GM12875 (cell line): ENCODE measurements around the gene UBD.

Experiments
- H3K4me3 ChIP-seq: one replicate; pipeline ENCODE4 v1.5.1; 2011; ENCODE audit warnings: low read depth, low read length, control low read depth
- CTCF ChIP-seq: IDR thresholded peaks from 2 replicates; pipeline ENCODE4 v1.5.1; 2011; ENCODE audit warnings: low read depth, mild to moderate bottlenecking, control low read depth, inconsistent platforms, low read length, moderate library complexity, borderline replicate concordance; ENCODE audit not compliant: insufficient read depth

The UBD gene

DNA sequence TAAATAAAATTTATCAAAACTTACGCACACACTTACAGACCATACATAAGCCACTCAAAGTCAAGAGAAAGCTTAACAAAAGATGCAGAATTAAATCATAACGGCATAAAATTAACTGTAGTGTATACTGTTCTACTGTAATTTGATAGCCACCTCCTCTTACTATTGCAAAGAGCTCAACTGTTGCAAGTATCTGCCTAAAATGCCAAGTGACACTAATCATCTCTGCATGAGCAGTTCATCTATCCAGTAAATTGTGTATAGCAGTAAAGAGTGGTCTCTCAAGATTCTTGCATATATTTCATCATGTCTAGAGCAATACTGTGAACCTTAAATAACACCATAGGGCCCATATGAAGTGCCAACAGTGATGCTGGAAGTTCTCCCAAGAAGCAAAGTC, 37.7 kb upstream of the UBD start:
- H3K4me3 ChIP-seq = no peak overlapping the region
- TF ChIP-seq CTCF = no peak

DNA sequence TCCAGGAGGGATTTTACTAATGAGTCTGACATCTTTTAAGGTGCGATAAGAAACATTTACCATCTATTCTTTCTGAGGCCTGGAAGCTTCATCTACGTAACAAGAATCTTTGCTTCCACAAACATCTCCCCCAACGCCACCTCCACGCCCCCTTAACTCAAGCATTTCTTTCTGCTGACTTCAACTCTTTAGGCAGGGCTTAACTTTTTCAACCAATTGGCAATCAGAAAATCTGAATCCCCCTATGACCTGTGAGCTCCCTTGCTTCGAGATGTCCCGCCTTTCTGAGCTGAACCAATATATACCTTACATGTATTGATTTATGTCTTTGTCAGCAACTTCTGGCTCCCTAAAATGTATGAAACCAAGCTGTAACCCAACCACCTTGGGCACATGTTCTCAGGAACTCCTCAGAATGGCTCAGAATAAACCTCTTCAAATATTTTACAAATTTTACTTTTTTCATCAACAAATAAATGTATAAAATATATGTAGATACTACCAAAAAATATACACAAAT, 36.9 kb upstream of the UBD start:
- TF ChIP-seq CTCF = no peak
- H3K4me3 ChIP-seq = no peak overlapping the region

- no peak for TF ChIP-seq CTCF
- H3K4me3 ChIP-seq = no peak overlapping the region
Measured at GRCh38 chr6:29593199-29593855, 33.8 kb upstream of the UBD start.

GRCh38 chr6:29591677-29592076, 32.1 kb upstream of the UBD start:
- H3K4me3 ChIP-seq = no peak overlapping the region
- TF ChIP-seq CTCF = no peak

GRCh38 chr6:29590218-29590808, 30.8 kb upstream of the UBD start:
- no peak for TF ChIP-seq CTCF
- H3K4me3 ChIP-seq = no peak overlapping the region

DNA sequence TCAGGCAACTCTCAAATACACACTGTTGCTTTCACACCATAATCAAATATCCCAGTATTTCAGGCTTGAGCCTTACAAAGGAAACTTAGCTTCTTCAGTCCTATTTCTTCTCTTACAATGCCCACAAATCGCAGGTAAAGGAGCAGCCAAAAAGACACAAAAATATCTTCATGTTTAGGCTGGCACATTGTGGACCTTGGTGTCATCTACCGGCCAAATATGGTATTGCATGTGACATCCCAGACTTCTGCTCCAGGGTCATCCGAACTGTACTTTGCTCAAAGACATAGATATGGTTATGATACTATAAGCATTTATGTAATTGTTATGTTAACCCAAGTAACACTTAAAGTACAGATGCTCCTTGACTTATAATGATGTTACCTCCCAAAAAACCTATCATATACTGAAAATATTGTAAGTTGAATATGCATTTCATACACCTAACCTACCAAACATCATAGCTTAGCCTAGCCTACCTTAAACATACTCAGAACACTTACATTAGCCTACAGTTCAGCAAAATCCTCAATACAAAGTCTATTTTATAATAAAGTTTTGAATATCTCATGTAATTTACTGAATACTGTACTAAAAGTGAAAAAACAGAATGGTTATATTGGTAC, 30.0 kb upstream of the UBD start:
- peak; percentile 85 for TF ChIP-seq CTCF

GRCh38 chr6:29584821-29585220, 25.3 kb upstream of the UBD start, which contains the start of gene OR2H2:
TSS of gene OR2H2 (plus strand) at chr6:29585121. CDS start at chr6:29587945, 2,824 bp downstream.
- no peak for TF ChIP-seq CTCF
- no peak within 1 kb of the TSS for H3K4me3 ChIP-seq

More for the DNA sequence above, 30.0 kb upstream of the UBD start:
- no peak overlapping the region for H3K4me3 ChIP-seq
